ENCODE data around the gene SMIM21.

DNA sequence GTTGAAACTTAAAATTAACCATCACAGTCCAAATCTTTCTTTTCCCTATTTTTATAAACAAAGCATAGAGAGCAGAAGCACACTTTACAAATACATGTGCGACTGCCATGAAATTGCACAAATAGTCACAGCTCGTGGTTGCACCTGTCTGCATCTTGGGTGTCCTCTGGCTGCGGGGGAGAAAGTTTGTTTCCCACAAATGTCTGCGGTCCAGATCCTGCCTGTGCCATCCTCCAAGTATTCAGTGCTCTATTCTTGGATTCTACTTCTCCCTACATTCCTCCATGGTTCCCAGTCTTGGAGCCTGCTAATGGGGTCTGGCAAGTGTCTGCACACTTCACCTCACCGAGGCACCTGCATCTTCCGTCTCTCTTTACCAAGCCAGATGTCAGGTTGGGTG is 52.2 kb downstream of the SMIM21 start:
- no peak for TF ChIP-seq EZH2 (IDR thresholded peaks at IDR 0.05)
- no peak for TF ChIP-seq POLR2AphosphoS5 (IDR thresholded peaks at IDR 0.05; ENCODE audit: borderline replicate concordance, low read depth, low read length)
